GM12878 (cell line): ENCODE measurements around the gene RFXAP. TPM values are rescaled to one million over a fixed set of nuclear protein-coding genes. Genes with fewer than 3 reads are reported as not detected.

Source experiments
- ATAC-seq: fragments of 200-7000 bp; cut with Tn5 transposase; 3 replicates; pipeline ENCODE4 v1.9.1; 2020; ENCODE audit warnings: mild to moderate bottlenecking, moderate library complexity
- BruUV-seq: library from RNA; stranded (reverse); fragments of 400-500 nt; replicated peaks from 2 replicates; lab custom pipeline; 2021; lab: Mats Ljungman, UMichigan
- CTCF ChIA-PET: fragments of 300-600 bp; sonication (Branson Sonifier 250); formaldehyde crosslinking; extraction: SDS; loops from one replicate; lab custom pipeline; 2021; ENCODE audit warnings: inconsistent platforms; lab: Yijun Ruan, JAX
- POLR2A ChIA-PET: fragments of 350-600 bp; formaldehyde crosslinking; extraction: SDS; loops from one replicate; lab custom pipeline; 2021; ENCODE audit warnings: inconsistent platforms; lab: Charles Lee
- RAD21 ChIA-PET: fragments of 300-600 bp; sonication (Branson Sonifier 250); formaldehyde crosslinking; loops from one replicate; lab custom pipeline; 2023; ENCODE audit warnings: antibody characterized with exemption; ENCODE audit not compliant: unreplicated experiment; lab: Charles Lee
- SMC1A ChIA-PET: fragments of 300-600 bp; sonication (Branson Sonifier 250); formaldehyde crosslinking; loops from one replicate; lab custom pipeline; 2023; ENCODE audit not compliant: unreplicated experiment, uncharacterized antibody; lab: Charles Lee
- DNase-seq: peaks from one replicate; pipeline ENCODE4 v3.0.0-alpha.2; 2011; ENCODE audit warnings: low read depth, low spot score
- FAIRE-seq: peaks from 3 replicates; lab custom pipeline; 2011; peaks lifted over from hg19 to GRCh38; lab: Jason Lieb, UNC
- H2AFZ ChIP-seq: 2 replicates; pipeline ENCODE4 v1.6.0; 2011; ENCODE audit warnings: low read depth, low read length, control low read depth; ENCODE audit not compliant: control insufficient read depth
- H3K27ac ChIP-seq: 2 replicates; pipeline ENCODE4 v1.5.1; 2011; ENCODE audit warnings: control low read depth; ENCODE audit not compliant: control insufficient read depth, insufficient read depth
- H3K27me3 ChIP-seq, 2 experiments: replicated peaks in 1 of 2; 2 replicates each; pipeline versions ENCODE4 v1.6.0 to v1.6.1; 2011; ENCODE audit warnings: low read length in 1 of 2; ENCODE audit not compliant: control insufficient read depth in 2 of 2, insufficient read depth in 2 of 2
- H3K36me3 ChIP-seq, 2 experiments: 2 replicates each; pipeline ENCODE4 v1.5.1; 2011; ENCODE audit warnings: low read length in 1 of 2; ENCODE audit not compliant: control insufficient read depth in 2 of 2, insufficient read depth in 2 of 2
- H3K4me1 ChIP-seq: 2 replicates; pipeline ENCODE4 v1.6.1; 2011; ENCODE audit warnings: mild to moderate bottlenecking, low read length, moderate library complexity, mixed read lengths; ENCODE audit not compliant: control insufficient read depth, insufficient read depth
- H3K4me2 ChIP-seq: 2 replicates; pipeline ENCODE4 v1.6.0; 2011; ENCODE audit warnings: control low read depth; ENCODE audit not compliant: control insufficient read depth, insufficient read depth
- H3K4me3 ChIP-seq: fragments of 200-600 bp; sonication (generic); 2 replicates; pipeline ENCODE4 v1.5.1; 2016
- H3K79me2 ChIP-seq: 2 replicates; pipeline ENCODE4 v1.6.0; 2011; ENCODE audit warnings: low read length; ENCODE audit not compliant: control insufficient read depth, insufficient read depth
- H3K9ac ChIP-seq: 2 replicates; pipeline ENCODE4 v1.8.0; 2011; ENCODE audit warnings: low read length, control low read depth, mixed read lengths; ENCODE audit not compliant: control insufficient read depth, insufficient read depth
- H3K9me3 ChIP-seq: replicated peaks from 3 replicates; pipeline ENCODE4 v1.5.1; 2011; ENCODE audit warnings: mild to moderate bottlenecking, low read length; ENCODE audit not compliant: control insufficient read depth, insufficient read depth
- H4K20me1 ChIP-seq: 2 replicates; pipeline ENCODE4 v1.6.0; 2011; ENCODE audit not compliant: control insufficient read depth, insufficient read depth
- CTCF ChIP-seq, 3 experiments: IDR thresholded peaks in 2 of 3; conservative IDR thresholded peaks in 1 of 3; 2 replicates each; pipeline ENCODE4 v1.5.1; 2011; ENCODE audit warnings: low read depth in 3 of 3, low read length in 3 of 3, mild to moderate bottlenecking in 3 of 3, control low read depth in 2 of 3, moderate library complexity in 2 of 3, inconsistent platforms in 1 of 3, mixed read lengths in 1 of 3; ENCODE audit not compliant: control insufficient read depth in 2 of 3, insufficient read depth in 1 of 3; ENCODE audit errors: extremely low read depth in 1 of 3
- EED ChIP-seq: sonication (generic); IDR thresholded peaks from 2 replicates; pipeline ENCODE4 v1.6.1; 2016; ENCODE audit warnings: antibody characterized with exemption, low read depth
- KDM1A ChIP-seq: fragments of 200-600 bp; sonication (generic); IDR thresholded peaks from 2 replicates; pipeline ENCODE4 v1.6.1; 2016; ENCODE audit warnings: borderline replicate concordance
- POLR2AphosphoS5 ChIP-seq: IDR thresholded peaks from 2 replicates; pipeline ENCODE4 v1.6.1; 2011; ENCODE audit warnings: mild to moderate bottlenecking, low read length, inconsistent platforms
- RELA ChIP-seq: fragments of 450-650 bp; IDR thresholded peaks from 2 replicates; pipeline ENCODE4 v1.8.0; 2014; ENCODE audit warnings: borderline replicate concordance; ENCODE audit not compliant: partially characterized antibody
- SMC3 ChIP-seq: IDR thresholded peaks from 2 replicates; pipeline ENCODE4 v1.6.1; 2011; ENCODE audit warnings: low read length, improper control_type of control experiment, borderline replicate concordance
- WGBS: methylation state at CpG from one replicate; pipeline ENCODE4 v1.1.6; 2016; ENCODE audit warnings: low lambda C conversion rate; ENCODE audit not compliant: insufficient replicate concordance, insufficient coverage; ENCODE audit errors: missing lambda C conversion rate; 5-methylcytosine and 5-hydroxymethylcytosine counted together
- in situ Hi-C: fragments of 300-500 bp; cut with MboI; formaldehyde crosslinking; loops from 9 replicates; pipeline ENCODE4 v1.14.3; 2018; ENCODE audit warnings: mixed read lengths
- intact Hi-C: fragments of 100-400 bp; cut with micrococcal nuclease; formaldehyde crosslinking; loops from one replicate; pipeline ENCODE4 v1.14.2; 2022; ENCODE audit not compliant: unreplicated experiment
- polyA plus RNA-seq, 11 experiments: library from polyadenylated mRNA; depleted of rRNA in 4 of 11; unstranded in 6 of 11; stranded (reverse) in 5 of 11; fragments of >200 nt; fragmentation: Nextera tagmentation in 4 of 11; fragmentation: Illumina TruSeq in 1 of 11; extraction: Ambion mirVana in 4 of 11; extraction: Trizol in 1 of 11; gene quantifications; 1 replicate in 1 of 11; 2 replicates in 10 of 11; pipeline versions ENCODE4 v1.2.1 to v1.2.3, GENCODE V29; 2011 to 2016; ENCODE audit warnings: inconsistent platforms in 2 of 11, missing spikeins in 2 of 11, low read depth in 1 of 11
- total RNA-seq, 4 experiments: library from RNA; depleted of rRNA in 3 of 4; stranded (reverse); fragments of >200 nt in 3 of 4; fragmentation: Illumina TruSeq in 1 of 4; extraction: Trizol in 1 of 4; gene quantifications; 2 replicates each; pipeline versions ENCODE4 v1.2.1 to v1.2.3, GENCODE V29; 2013 to 2021
- TF ChIP-seq, protein P1 (sequence below): fragments of 450-650 bp; IDR thresholded peaks from 2 replicates; pipeline ENCODE4 v1.6.1; 2017; ENCODE audit warnings: borderline replicate concordance

RFXAP gene
- total and polyA plus RNA-seq, 10 of the 15 experiments (the other 5 are each of a cell fraction or from before 2014, with no cell fraction given), result 3.4 to 13.3 (median 7.7) TPM

GRCh38 chr13:36848199-36848982, 29.4 kb downstream of the RFXAP start:
- no TSS peak for BruUV-seq
- Histone ChIP-seq H2AFZ (no peak overlapping the region), H3K9me3 (no peaks in the 10 kb centered on the region), H4K20me1 (no peaks in the 10 kb centered on the region), H3K79me2 (no peaks in the 10 kb centered on the region), H3K4me3 (no peak overlapping the region), H3K27me3 (no peaks in the 10 kb centered on the region), H3K36me3 (no peaks in the 10 kb centered on the region), H3K9ac (no peak overlapping the region), H3K4me1 (no peaks in the 10 kb centered on the region), H3K4me2 (no peak overlapping the region), H3K27ac (no peak overlapping the region)
- intact Hi-C loops, result loop anchor here (10.0 kb wide), 1 partner anchor 424 kb away; no protein-coding TSS in a partner anchor
- RAD21 ChIA-PET, result interaction anchor here (0.6 kb wide), 1 partner anchor 567 kb away, joined by 3 read pairs; no protein-coding TSS in a partner anchor
- WGBS, result 81% methylated on average over 6 of the region's 6 CpGs
- TF ChIP-seq CTCF (IDR thresholded peaks at IDR 0.05 in 2 of 3, conservative IDR thresholded peaks at IDR 0.05 in 1 of 3; ENCODE audit: control insufficient read depth in 2 of 3, extremely low read depth in 1 of 3, insufficient read depth in 1 of 3, low read depth in 3 of 3, low read length in 3 of 3) (peak; percentile 13 to 37 (median 30); a peak in 4 of 6 replicates), POLR2AphosphoS5 (no peak), SMC3 (peak; percentile 22; the same call in 1 of the 2 replicates), KDM1A (no peak), RELA (no peak), EED (no peak)
- TF ChIP-seq, protein P1, sequence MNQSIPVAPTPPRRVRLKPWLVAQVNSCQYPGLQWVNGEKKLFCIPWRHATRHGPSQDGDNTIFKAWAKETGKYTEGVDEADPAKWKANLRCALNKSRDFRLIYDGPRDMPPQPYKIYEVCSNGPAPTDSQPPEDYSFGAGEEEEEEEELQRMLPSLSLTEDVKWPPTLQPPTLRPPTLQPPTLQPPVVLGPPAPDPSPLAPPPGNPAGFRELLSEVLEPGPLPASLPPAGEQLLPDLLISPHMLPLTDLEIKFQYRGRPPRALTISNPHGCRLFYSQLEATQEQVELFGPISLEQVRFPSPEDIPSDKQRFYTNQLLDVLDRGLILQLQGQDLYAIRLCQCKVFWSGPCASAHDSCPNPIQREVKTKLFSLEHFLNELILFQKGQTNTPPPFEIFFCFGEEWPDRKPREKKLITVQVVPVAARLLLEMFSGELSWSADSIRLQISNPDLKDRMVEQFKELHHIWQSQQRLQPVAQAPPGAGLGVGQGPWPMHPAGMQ, result no peak
- FAIRE-seq (no peak), DNase-seq (no peak), ATAC-seq (peak; percentile 76)
- SMC1A ChIA-PET, result interaction anchor here (1.1 to 1.2 kb wide), 2 partner anchors 9 to 133 kb away, joined by 3 to 5 read pairs; no protein-coding TSS in a partner anchor
- POLR2A ChIA-PET, result no interaction called here
- CTCF ChIA-PET, result interaction anchor here (1.0 to 2.1 kb wide), 4 partner anchors 10 to 134 kb away, joined by 5 to 10 read pairs (median 6); no protein-coding TSS in a partner anchor
- in situ Hi-C loops, result no loop called here
